C4-2B (cell line): ENCODE data around the gene GARNL3.

ENCODE experiments used
- CTCF ChIP-seq: fragments of 450-650 bp; conservative IDR thresholded peaks from 2 replicates; pipeline ENCODE4 v1.5.1; 2017; ENCODE audit warnings: mild to moderate bottlenecking
- ZFX ChIP-seq: fragments of 450-650 bp; IDR thresholded peaks from 2 replicates; pipeline ENCODE4 v1.6.1; 2017

GRCh38 chr9:127380479-127380878 lies 115.9 kb downstream of the GARNL3 start:
- TF ChIP-seq CTCF (no peak), ZFX (no peak)
